Measurements from ENCODE around the gene FN3KRP.

GRCh38 chr17:82681547-82681946 lies 35.0 kb upstream of the FN3KRP start:
- TF ChIP-seq, protein P1, sequence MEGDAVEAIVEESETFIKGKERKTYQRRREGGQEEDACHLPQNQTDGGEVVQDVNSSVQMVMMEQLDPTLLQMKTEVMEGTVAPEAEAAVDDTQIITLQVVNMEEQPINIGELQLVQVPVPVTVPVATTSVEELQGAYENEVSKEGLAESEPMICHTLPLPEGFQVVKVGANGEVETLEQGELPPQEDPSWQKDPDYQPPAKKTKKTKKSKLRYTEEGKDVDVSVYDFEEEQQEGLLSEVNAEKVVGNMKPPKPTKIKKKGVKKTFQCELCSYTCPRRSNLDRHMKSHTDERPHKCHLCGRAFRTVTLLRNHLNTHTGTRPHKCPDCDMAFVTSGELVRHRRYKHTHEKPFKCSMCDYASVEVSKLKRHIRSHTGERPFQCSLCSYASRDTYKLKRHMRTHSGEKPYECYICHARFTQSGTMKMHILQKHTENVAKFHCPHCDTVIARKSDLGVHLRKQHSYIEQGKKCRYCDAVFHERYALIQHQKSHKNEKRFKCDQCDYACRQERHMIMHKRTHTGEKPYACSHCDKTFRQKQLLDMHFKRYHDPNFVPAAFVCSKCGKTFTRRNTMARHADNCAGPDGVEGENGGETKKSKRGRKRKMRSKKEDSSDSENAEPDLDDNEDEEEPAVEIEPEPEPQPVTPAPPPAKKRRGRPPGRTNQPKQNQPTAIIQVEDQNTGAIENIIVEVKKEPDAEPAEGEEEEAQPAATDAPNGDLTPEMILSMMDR (IDR thresholded peaks at IDR 0.05; ENCODE audit: extremely low read depth in 1 of 2, insufficient read depth in 1 of 2, low read depth in 1 of 2, low read length in 2 of 2) = no peak
- TF ChIP-seq POLR2A (IDR thresholded peaks at IDR 0.05; ENCODE audit: low read depth, low read length) = no peak
- TF ChIP-seq EZH2 (IDR thresholded peaks at IDR 0.05; ENCODE audit: borderline replicate concordance, low read depth, low read length, severe bottlenecking) = no peak
- TF ChIP-seq, protein P2, sequence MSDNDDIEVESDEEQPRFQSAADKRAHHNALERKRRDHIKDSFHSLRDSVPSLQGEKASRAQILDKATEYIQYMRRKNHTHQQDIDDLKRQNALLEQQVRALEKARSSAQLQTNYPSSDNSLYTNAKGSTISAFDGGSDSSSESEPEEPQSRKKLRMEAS (IDR thresholded peaks at IDR 0.05; ENCODE audit: insufficient read depth, insufficient read length) = no peak
- TF ChIP-seq JUN (IDR thresholded peaks at IDR 0.05; ENCODE audit: borderline replicate concordance, insufficient read depth, insufficient read length, low read depth) = no peak
- no peak for TF ChIP-seq POLR2AphosphoS5 (IDR thresholded peaks at IDR 0.05; ENCODE audit: insufficient read depth, low read depth, low read length)

Measured in endothelial cell of umbilical vein (primary cell).